Osteoblast (primary cell): ENCODE results near the gene PLCG2. TPM values are rescaled to one million over a fixed set of nuclear protein-coding genes. Genes with fewer than 3 reads are reported as not detected.

ENCODE experiments used
- DNase-seq: peaks from one replicate; pipeline ENCODE4 v3.0.0; 2011; ENCODE audit warnings: low spot score, mixed read lengths; ENCODE audit not compliant: insufficient read length; ENCODE audit errors: missing footprints
- H2AFZ ChIP-seq: 2 replicates; pipeline ENCODE4 v1.6.0; 2011; ENCODE audit warnings: mild to moderate bottlenecking, low read length
- H3K27ac ChIP-seq: 2 replicates; pipeline ENCODE4 v1.5.1; 2011; ENCODE audit warnings: mild to moderate bottlenecking, low read depth, low read length, moderate library complexity
- H3K27me3 ChIP-seq: 2 replicates; pipeline ENCODE4 v1.6.0; 2012; ENCODE audit warnings: mild to moderate bottlenecking, control low read depth, inconsistent platforms, low read length, moderate library complexity; ENCODE audit not compliant: insufficient read depth
- H3K36me3 ChIP-seq: 2 replicates; pipeline ENCODE4 v1.5.1; 2011; ENCODE audit warnings: mild to moderate bottlenecking, low read length, control low read depth, moderate library complexity; ENCODE audit not compliant: insufficient read depth
- H3K4me1 ChIP-seq: 2 replicates; pipeline ENCODE4 v1.5.1; 2011; ENCODE audit warnings: mild to moderate bottlenecking, low read length, control low read depth, moderate library complexity; ENCODE audit not compliant: insufficient read depth
- H3K4me2 ChIP-seq: 2 replicates; pipeline ENCODE4 v1.6.0; 2011; ENCODE audit warnings: mild to moderate bottlenecking, low read length; ENCODE audit not compliant: insufficient read depth
- H3K4me3 ChIP-seq: fragments of 200-600 bp; sonication (generic); 3 replicates; pipeline ENCODE4 v1.5.1; 2012; ENCODE audit warnings: mild to moderate bottlenecking, low read length, inconsistent platforms; ENCODE audit not compliant: insufficient read depth
- H3K79me2 ChIP-seq: 2 replicates; pipeline ENCODE4 v1.6.0; 2012; ENCODE audit warnings: mild to moderate bottlenecking, low read length, control low read depth, inconsistent platforms; ENCODE audit not compliant: insufficient read depth
- H3K9me3 ChIP-seq: 2 replicates; pipeline ENCODE4 v1.5.1; 2011; ENCODE audit warnings: low read depth, low read length, control low read depth
- H4K20me1 ChIP-seq: 2 replicates; pipeline ENCODE4 v1.6.0; 2012; ENCODE audit warnings: mild to moderate bottlenecking, low read length, control low read depth; ENCODE audit not compliant: insufficient read depth
- CTCF ChIP-seq: IDR thresholded peaks from 2 replicates; pipeline ENCODE4 v1.5.1; 2011; ENCODE audit warnings: mild to moderate bottlenecking, low read depth, low read length, moderate library complexity; ENCODE audit errors: extremely low read depth
- total RNA-seq: library from RNA; depleted of rRNA; stranded (reverse); fragments of >200 nt; gene quantifications from 2 replicates; pipeline ENCODE4 v1.2.3, GENCODE V29; 2012

The PLCG2 gene
- total RNA-seq, 1 donor, result 1.1 TPM

DNA sequence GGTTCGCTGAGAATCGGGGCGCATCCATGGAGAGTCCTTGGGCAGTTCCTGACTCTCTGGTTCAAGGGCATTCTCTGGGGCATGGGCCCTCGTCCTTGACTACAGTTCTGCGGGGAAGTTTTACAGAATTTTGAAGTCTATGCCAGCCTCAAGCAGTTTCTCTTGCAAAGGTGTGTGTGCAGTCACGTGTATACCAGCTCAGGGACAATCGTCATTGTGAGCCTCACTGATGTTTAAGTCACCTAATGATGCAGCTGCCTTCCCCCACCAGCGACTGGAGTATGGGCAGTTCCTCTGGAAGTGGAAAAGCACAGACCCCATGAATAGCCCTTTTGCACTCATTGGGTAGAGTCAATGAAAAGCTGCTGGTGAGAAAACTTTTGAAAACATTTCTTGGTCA, 1.3 kb downstream of the PLCG2 start:
- Histone ChIP-seq H3K9me3 (no peaks in the 10 kb centered on the region), H3K79me2 (no peaks in the 10 kb centered on the region), H3K4me3 (no peak overlapping the region), H3K4me1 (no peaks in the 10 kb centered on the region), H4K20me1 (no peaks in the 10 kb centered on the region), H3K27ac (no peak overlapping the region), H3K4me2 (no peak overlapping the region), H3K36me3 (no peaks in the 10 kb centered on the region), H3K27me3 (peaks cover 35% of the 10 kb centered on the region), H2AFZ (no peak overlapping the region)
- TF ChIP-seq CTCF, result no peak
- DNase-seq, result peak; percentile 43

- no peaks in the 10 kb centered on the region for H3K4me1 ChIP-seq
- DNase-seq, result peak; percentile 62
- no peak overlapping the region for H2AFZ ChIP-seq
- no peaks in the 10 kb centered on the region for H3K79me2 ChIP-seq
- H4K20me1 ChIP-seq, result no peaks in the 10 kb centered on the region
- H3K27me3 ChIP-seq, result peaks cover 29% of the 10 kb centered on the region
- H3K4me2 ChIP-seq, result no peak overlapping the region
- no peak overlapping the region for H3K27ac ChIP-seq
- H3K36me3 ChIP-seq, result no peaks in the 10 kb centered on the region
- no peak overlapping the region for H3K4me3 ChIP-seq
- no peaks in the 10 kb centered on the region for H3K9me3 ChIP-seq
- TF ChIP-seq CTCF, result no peak
Measured at GRCh38 chr16:81782236-81782635, 3.1 kb downstream of the PLCG2 start.

DNA sequence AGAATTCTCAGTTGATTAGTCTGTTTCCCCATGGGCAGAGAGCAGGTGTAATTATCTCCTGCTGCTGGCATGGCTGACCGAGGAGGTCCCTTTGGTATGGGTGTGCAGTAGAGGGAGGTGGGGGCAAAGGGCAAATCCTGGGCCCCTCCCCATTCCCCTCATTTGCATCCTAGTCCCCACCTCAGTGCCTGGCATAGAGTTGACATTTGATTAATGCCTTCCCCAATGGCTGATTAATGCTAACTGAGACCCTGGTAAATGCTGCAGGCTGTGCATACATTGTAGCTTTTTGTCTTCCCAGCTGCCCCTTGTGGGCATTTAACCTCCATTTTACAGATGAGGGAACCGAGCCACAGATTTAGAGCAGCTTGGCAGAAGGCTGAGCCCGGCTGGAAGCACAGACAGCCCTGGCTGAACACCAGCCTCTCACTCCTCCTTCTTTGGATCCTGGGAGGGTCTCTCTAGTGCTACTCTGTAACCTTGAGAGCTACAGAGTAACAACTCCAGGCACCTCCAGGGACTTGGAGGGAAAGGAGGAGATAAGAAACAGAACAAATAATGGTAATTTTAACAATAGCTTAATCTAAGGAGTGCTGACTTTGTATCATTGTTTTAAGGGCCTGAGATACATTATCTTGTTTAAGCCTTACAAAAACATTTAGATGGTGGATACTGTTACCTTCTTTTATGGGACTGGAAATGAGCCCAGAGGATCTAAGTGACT, 5.1 kb downstream of the PLCG2 start:
- H3K27ac ChIP-seq, result no peak overlapping the region
- H3K4me1 ChIP-seq, result no peaks in the 10 kb centered on the region
- peak; percentile 63 for DNase-seq
- no peaks in the 10 kb centered on the region for H3K79me2 ChIP-seq
- no peak overlapping the region for H3K4me3 ChIP-seq
- H2AFZ ChIP-seq, result no peak overlapping the region
- no peaks in the 10 kb centered on the region for H4K20me1 ChIP-seq
- peaks cover 19% of the 10 kb centered on the region for H3K27me3 ChIP-seq
- no peak for TF ChIP-seq CTCF
- H3K4me2 ChIP-seq, result no peak overlapping the region
- H3K36me3 ChIP-seq, result no peaks in the 10 kb centered on the region
- H3K9me3 ChIP-seq, result no peaks in the 10 kb centered on the region

GRCh38 chr16:81785138-81785924, 6.2 kb downstream of the PLCG2 start:
- TF ChIP-seq CTCF, result no peak
- no peak overlapping the region for H3K4me3 ChIP-seq
- H3K4me2 ChIP-seq, result no peak overlapping the region
- H2AFZ ChIP-seq, result no peak overlapping the region
- H3K4me1 ChIP-seq, result no peaks in the 10 kb centered on the region
- DNase-seq, result peak; percentile 25
- no peaks in the 10 kb centered on the region for H3K36me3 ChIP-seq
- H3K79me2 ChIP-seq, result no peaks in the 10 kb centered on the region
- H3K27ac ChIP-seq, result no peak overlapping the region
- no peaks in the 10 kb centered on the region for H3K9me3 ChIP-seq
- peaks cover 8% of the 10 kb centered on the region for H3K27me3 ChIP-seq
- H4K20me1 ChIP-seq, result no peaks in the 10 kb centered on the region
